PFSK-1 (cell line): ENCODE data around the gene CNTN5.

Experiments used
- POLR2AphosphoS5 ChIP-seq: IDR thresholded peaks from 2 replicates; pipeline ENCODE4 v1.6.1; 2012; ENCODE audit warnings: low read depth, mild to moderate bottlenecking, control low read depth, low read length, moderate library complexity
- TAF1 ChIP-seq: IDR thresholded peaks from 2 replicates; pipeline ENCODE4 v1.6.1; 2012; ENCODE audit warnings: low read length, control low read depth, borderline replicate concordance; ENCODE audit not compliant: insufficient read depth

GRCh38 chr11:99632969-99633368 is 612.2 kb downstream of the CNTN5 start:
- TF ChIP-seq POLR2AphosphoS5 (no peak), TAF1 (no peak)
